Measurements from ENCODE around the gene DCAF15. TPM values are rescaled to one million over a fixed set of nuclear protein-coding genes. Genes with fewer than 3 reads are reported as not detected.

The DCAF15 gene
- total and polyA plus RNA-seq, 2 donors (not counting 3 experiments of a cell fraction or from before 2014, with no cell fraction given) = 41.9 to 42.4 TPM

DNA sequence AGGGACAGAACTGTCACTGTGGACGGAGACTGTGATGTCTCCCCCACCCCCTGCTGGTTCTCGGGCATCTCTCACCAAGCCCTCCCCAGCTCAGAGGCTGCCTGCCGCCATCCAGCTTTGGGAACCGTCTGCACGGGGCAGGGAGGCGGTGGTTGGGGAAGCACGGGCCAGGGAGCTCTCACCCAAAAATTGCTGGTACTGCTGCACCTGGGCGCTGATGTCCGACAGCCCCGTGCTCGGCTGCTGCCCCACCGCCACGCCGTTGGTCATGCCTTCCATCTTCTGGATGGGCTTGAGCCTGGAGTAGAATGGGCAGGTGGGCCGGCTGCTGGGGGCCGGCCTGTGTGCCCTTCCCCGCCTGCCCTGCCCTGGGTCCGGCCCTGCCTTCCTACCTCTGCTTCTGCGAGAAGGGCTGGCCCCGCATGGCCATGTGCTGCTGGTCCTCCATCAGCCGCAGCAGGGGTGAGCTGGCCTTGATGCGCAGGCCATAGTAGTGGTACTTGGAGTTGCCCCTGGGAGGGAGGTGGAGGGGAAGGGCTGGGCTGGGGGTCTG, 16.1 kb downstream of the DCAF15 start:
- H3K9ac ChIP-seq (replicated peaks; ENCODE audit: extremely low read depth, insufficient read depth, low read length) = no peak overlapping the region
- FAIRE-seq = no peak
- H3K4me3 ChIP-seq (replicated peaks in 1 of 3; ENCODE audit: insufficient read depth in 1 of 3, low read depth in 1 of 3, low read length in 3 of 3) = no peak overlapping the region
- POLR2A ChIA-PET = no interaction called here
- intact Hi-C loops (cut with micrococcal nuclease) = no loop called here
- H3K9me1 ChIP-seq (replicated peaks; ENCODE audit: control insufficient read depth, extremely low read depth, insufficient read depth, low read length) = no peaks in the 10 kb centered on the region
- no peaks in the 10 kb centered on the region for H3K9me3 ChIP-seq (replicated peaks; ENCODE audit: control insufficient read depth, insufficient read depth, low read length)
- no peaks in the 10 kb centered on the region for H4K20me1 ChIP-seq (replicated peaks; ENCODE audit: control insufficient read depth, extremely low read depth, insufficient read depth, low read length)
- peaks cover 0 to 30% of the 10 kb centered on the region in 2 experiments for H3K36me3 ChIP-seq (ENCODE audit: control insufficient read depth in 2 of 2, extremely low read depth in 1 of 2, insufficient read depth in 2 of 2, low read length in 2 of 2)
- H3K4me2 ChIP-seq (ENCODE audit: insufficient read depth, low read length) = no peak overlapping the region
- no peak overlapping the region for H2AFZ ChIP-seq (ENCODE audit: low read depth, low read length)
- CTCF ChIA-PET = no interaction called here
- no TSS peak for BruUV-seq (replicated peaks)
- dilution Hi-C loops (cut with MboI; ENCODE audit: extremely low pct_ligation_motif_present, low sequenced_read_pairs) = no loop called here
- no peaks in the 10 kb centered on the region for H3K4me1 ChIP-seq (ENCODE audit: control insufficient read depth, extremely low read depth, insufficient read depth, low read length)
- DNase-seq (ENCODE audit: low read depth, low spot score) = no peak
- H3K79me2 ChIP-seq (ENCODE audit: control insufficient read depth, insufficient read depth, low read length) = no peaks in the 10 kb centered on the region
- H3K27ac ChIP-seq (ENCODE audit: insufficient read depth, low read depth, low read length) = no peak overlapping the region
- TF ChIP-seq EZH2 (IDR thresholded peaks at IDR 0.05; ENCODE audit: borderline replicate concordance, low read depth, low read length, severe bottlenecking) (no peak), FOS (IDR thresholded peaks at IDR 0.05; ENCODE audit: borderline replicate concordance, insufficient read depth, low read length) (no peak), JUN (IDR thresholded peaks at IDR 0.05; ENCODE audit: borderline replicate concordance, insufficient read depth, insufficient read length, low read depth) (no peak), POLR2A (IDR thresholded peaks at IDR 0.05; ENCODE audit: low read depth, low read length) (no peak), POLR2AphosphoS5 (IDR thresholded peaks at IDR 0.05; ENCODE audit: insufficient read depth, low read depth, low read length) (no peak), MYC (IDR thresholded peaks at IDR 0.05; ENCODE audit: low read depth, low read length) (no peak)
- TF ChIP-seq, protein P1, sequence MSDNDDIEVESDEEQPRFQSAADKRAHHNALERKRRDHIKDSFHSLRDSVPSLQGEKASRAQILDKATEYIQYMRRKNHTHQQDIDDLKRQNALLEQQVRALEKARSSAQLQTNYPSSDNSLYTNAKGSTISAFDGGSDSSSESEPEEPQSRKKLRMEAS (IDR thresholded peaks at IDR 0.05; ENCODE audit: insufficient read depth, insufficient read length) = no peak
- TF ChIP-seq, protein P2, sequence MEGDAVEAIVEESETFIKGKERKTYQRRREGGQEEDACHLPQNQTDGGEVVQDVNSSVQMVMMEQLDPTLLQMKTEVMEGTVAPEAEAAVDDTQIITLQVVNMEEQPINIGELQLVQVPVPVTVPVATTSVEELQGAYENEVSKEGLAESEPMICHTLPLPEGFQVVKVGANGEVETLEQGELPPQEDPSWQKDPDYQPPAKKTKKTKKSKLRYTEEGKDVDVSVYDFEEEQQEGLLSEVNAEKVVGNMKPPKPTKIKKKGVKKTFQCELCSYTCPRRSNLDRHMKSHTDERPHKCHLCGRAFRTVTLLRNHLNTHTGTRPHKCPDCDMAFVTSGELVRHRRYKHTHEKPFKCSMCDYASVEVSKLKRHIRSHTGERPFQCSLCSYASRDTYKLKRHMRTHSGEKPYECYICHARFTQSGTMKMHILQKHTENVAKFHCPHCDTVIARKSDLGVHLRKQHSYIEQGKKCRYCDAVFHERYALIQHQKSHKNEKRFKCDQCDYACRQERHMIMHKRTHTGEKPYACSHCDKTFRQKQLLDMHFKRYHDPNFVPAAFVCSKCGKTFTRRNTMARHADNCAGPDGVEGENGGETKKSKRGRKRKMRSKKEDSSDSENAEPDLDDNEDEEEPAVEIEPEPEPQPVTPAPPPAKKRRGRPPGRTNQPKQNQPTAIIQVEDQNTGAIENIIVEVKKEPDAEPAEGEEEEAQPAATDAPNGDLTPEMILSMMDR (IDR thresholded peaks at IDR 0.05; ENCODE audit: extremely low read depth in 1 of 2, insufficient read depth in 1 of 2, low read depth in 1 of 2, low read length in 2 of 2) = no peak
- no peaks in the 10 kb centered on the region for H3K27me3 ChIP-seq (ENCODE audit: control insufficient read depth in 2 of 2, insufficient read depth in 2 of 2, low read length in 2 of 2)
